Right lobe of liver (tissue), 6 donors: Measurements from ENCODE around the gene TBC1D23. TPM values are rescaled to one million over a fixed set of nuclear protein-coding genes. Genes with fewer than 3 reads are reported as not detected.

Experiments used
- ATAC-seq, 4 donors: fragments of 200-7000 bp; cut with Tn5 transposase; one replicate each; pipeline ENCODE4 v1.9.1; 2020; ENCODE audit warnings: mild to moderate bottlenecking in 4 of 4, moderate library complexity in 4 of 4
- DNase-seq, 3 donors: peaks; one replicate each; pipeline ENCODE4 v3.0.0-alpha.2; 2020
- H3K27ac ChIP-seq, 3 donors: fragments of 200-600 bp; one replicate each; pipeline ENCODE4 v1.8.0; 2022
- H3K27me3 ChIP-seq, 2 donors: fragments of 200-600 bp; one replicate each; pipeline ENCODE4 v1.8.0; 2022
- H3K36me3 ChIP-seq, 4 donors: fragments of 200-600 bp; sonication (generic) in 1 of 4; one replicate each; pipeline versions ENCODE4 v1.5.1 to v1.8.0; 2017 to 2022; ENCODE audit warnings: control low read depth in 1 of 4
- H3K4me1 ChIP-seq, 4 donors: fragments of 200-600 bp; sonication (generic) in 1 of 4; one replicate each; pipeline versions ENCODE4 v1.5.1 to v1.8.0; 2017 to 2022; ENCODE audit warnings: control low read depth in 1 of 4
- H3K4me3 ChIP-seq, 3 donors: fragments of 200-600 bp; one replicate each; pipeline ENCODE4 v1.8.0; 2022
- H3K9me3 ChIP-seq, 4 donors: fragments of 200-600 bp; sonication (generic) in 1 of 4; one replicate each; pipeline versions ENCODE4 v1.5.1 to v1.8.0; 2017 to 2022; ENCODE audit warnings: control low read depth in 1 of 4
- POLR2A ChIP-seq: fragments of 450-650 bp; IDR thresholded peaks from one replicate; pipeline ENCODE4 v1.6.1; 2017; ENCODE audit warnings: antibody characterized with exemption, mild to moderate bottlenecking
- WGBS: methylation state at CpG from one replicate; pipeline ENCODE4 v1.1.6; 2018; ENCODE audit warnings: low coverage, low lambda C conversion rate; ENCODE audit not compliant: insufficient coverage; ENCODE audit errors: missing lambda C conversion rate; 5-methylcytosine and 5-hydroxymethylcytosine counted together
- intact Hi-C, 2 donors: fragments of 100-400 bp; cut with DNase I; formaldehyde crosslinking; loops; one replicate each; pipeline versions ENCODE4 v1.11.2 to v1.14.1; 2022
- total RNA-seq, 6 experiments: library from RNA; depleted of rRNA in 2 of 6; stranded (reverse); fragments of >200 nt in 2 of 6; fragmentation: NEBNext Ultra II Directional in 3 of 6; extraction: Animal tissue kit (Norgen Biotek cat#: 25700) in 3 of 6; gene quantifications; one replicate each; pipeline versions ENCODE4 v1.1.0 to v1.2.4, GENCODE V29; 2016 to 2023
- TF ChIP-seq, protein P1 (sequence below), 4 donors: fragments of 200-600 bp in 3 of 4; fragments of 450-650 bp in 1 of 4; IDR thresholded peaks; one replicate each; pipeline versions ENCODE4 v1.5.1 to v1.8.0; 2016 to 2022; ENCODE audit warnings: antibody characterized with exemption in 4 of 4, mild to moderate bottlenecking in 2 of 4
- donor health status: DM: no; HTN: yes; CAD: no.
- donor health status: DM: no; HTN: no; CAD: no.
- donor health status: DM: no; HTN: no; CAD: no.
- donor health status: DM: no; HTN: yes; CAD: no.
- donor health status: DM: no; HTN: yes; CAD: no.

Gene TBC1D23
- total RNA-seq, 6 experiments from 2014 or later: 13.9 to 26.2 (median 21.5) TPM

DNA sequence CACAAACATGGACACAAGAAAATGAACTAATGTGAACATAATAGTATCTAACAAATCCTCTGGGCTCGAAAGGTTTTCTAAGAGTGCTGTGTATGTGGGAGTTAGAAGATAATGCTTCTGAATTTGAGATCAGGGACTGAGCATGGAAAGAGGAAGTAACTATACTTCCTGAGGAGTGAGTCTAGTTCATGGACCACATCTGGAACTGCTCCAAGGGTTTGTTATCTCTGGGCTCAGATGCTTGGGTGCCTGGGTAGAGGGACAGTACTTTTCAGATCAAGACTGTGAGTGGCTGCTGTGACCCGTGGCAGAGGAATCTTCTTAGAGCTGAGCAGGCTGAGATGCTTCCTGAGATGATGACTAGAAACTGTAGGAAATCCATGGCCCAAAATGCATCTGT is 28.5 kb downstream of the TBC1D23 start:
- Histone ChIP-seq H3K9me3 (no peaks in the 10 kb centered on the region), H3K36me3 (peaks cover 0 to 12% (median 2%) of the 10 kb centered on the region in 4 donors), H3K4me3 (no peak overlapping the region), H3K4me1 (no peaks in the 10 kb centered on the region), H3K27ac (no peak overlapping the region), H3K27me3 (no peaks in the 10 kb centered on the region)
- ATAC-seq (peak; percentile 27 to 45 (median 35)), DNase-seq (no peak)
- intact Hi-C loops: no loop called here
- TF ChIP-seq, protein P1, sequence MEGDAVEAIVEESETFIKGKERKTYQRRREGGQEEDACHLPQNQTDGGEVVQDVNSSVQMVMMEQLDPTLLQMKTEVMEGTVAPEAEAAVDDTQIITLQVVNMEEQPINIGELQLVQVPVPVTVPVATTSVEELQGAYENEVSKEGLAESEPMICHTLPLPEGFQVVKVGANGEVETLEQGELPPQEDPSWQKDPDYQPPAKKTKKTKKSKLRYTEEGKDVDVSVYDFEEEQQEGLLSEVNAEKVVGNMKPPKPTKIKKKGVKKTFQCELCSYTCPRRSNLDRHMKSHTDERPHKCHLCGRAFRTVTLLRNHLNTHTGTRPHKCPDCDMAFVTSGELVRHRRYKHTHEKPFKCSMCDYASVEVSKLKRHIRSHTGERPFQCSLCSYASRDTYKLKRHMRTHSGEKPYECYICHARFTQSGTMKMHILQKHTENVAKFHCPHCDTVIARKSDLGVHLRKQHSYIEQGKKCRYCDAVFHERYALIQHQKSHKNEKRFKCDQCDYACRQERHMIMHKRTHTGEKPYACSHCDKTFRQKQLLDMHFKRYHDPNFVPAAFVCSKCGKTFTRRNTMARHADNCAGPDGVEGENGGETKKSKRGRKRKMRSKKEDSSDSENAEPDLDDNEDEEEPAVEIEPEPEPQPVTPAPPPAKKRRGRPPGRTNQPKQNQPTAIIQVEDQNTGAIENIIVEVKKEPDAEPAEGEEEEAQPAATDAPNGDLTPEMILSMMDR (IDR thresholded peaks at IDR 0.05): no peak
- TF ChIP-seq POLR2A: no peak
- WGBS: 50% methylated on average over 2 of the region's 2 CpGs

GRCh38 chr3:100295089-100295488 is 34.3 kb downstream of the TBC1D23 start:
- H3K36me3 ChIP-seq: peaks cover 0 to 26% (median 8%) of the 10 kb centered on the region in 4 donors
- no peak overlapping the region for H3K4me3 ChIP-seq
- WGBS: 18% methylated on average over 1 of the region's 1 CpG
- intact Hi-C loops: no loop called here
- H3K27me3 ChIP-seq: no peaks in the 10 kb centered on the region
- TF ChIP-seq, protein P1 (IDR thresholded peaks at IDR 0.05): no peak
- TF ChIP-seq POLR2A: no peak
- H3K9me3 ChIP-seq: no peaks in the 10 kb centered on the region
- no peak overlapping the region for H3K27ac ChIP-seq
- H3K4me1 ChIP-seq: peaks cover 0 to 12% (median 0%) of the 10 kb centered on the region in 4 donors
- peak in 3 of 4 donors; percentile 65 to 76 (median 67) for ATAC-seq
- DNase-seq: no peak

DNA sequence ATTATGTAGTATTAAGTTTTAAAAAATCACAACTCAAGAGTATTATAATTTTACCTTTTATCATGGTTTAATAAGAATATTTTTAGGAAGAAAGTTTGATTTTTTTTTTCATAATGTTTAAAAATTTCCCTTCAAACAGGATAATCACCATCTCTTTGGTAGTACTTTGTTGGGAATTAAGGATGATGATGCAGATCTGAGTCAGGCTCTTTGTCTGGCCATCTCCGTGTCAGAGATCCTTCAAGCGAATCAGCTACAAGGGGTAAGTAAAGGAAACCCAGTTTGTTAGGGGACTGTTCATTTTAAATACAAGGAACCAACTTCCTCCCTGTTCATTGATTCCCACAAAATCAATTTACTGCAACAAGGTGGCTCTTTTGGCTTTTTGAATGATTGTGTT is 37.0 kb downstream of the TBC1D23 start:
- ATAC-seq (no peak), DNase-seq (no peak)
- H3K27me3 ChIP-seq: no peaks in the 10 kb centered on the region
- TF ChIP-seq POLR2A: no peak
- TF ChIP-seq, protein P1 (IDR thresholded peaks at IDR 0.05): no peak
- no peaks in the 10 kb centered on the region for H3K9me3 ChIP-seq
- intact Hi-C loops: no loop called here
- H3K4me1 ChIP-seq: peaks cover 0 to 12% (median 0%) of the 10 kb centered on the region in 4 donors
- no peak overlapping the region for H3K27ac ChIP-seq
- 92% methylated on average over 2 of the region's 2 CpGs for WGBS
- peaks cover 0 to 32% (median 7%) of the 10 kb centered on the region in 4 donors for H3K36me3 ChIP-seq
- H3K4me3 ChIP-seq: no peak overlapping the region

DNA sequence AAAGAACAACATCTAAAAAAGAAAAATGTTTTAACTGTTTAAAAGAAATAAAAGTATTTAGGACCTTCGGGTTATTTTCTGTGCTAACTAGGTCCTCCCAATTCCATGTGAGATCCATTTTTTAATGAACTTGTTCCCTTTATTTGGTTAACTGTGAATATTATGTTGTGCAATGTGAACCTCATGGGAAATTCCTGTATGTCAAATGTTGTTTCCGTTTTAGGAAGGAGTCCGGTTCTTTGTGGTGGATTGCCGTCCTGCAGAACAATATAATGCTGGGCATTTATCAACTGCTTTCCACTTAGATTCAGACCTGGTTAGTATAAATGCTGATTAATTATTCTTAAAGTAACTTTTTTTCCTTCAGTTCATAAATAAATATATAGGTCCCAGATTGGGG is 38.2 kb downstream of the TBC1D23 start:
- peaks cover 0 to 33% (median 7%) of the 10 kb centered on the region in 4 donors for H3K36me3 ChIP-seq
- H3K4me3 ChIP-seq: no peak overlapping the region
- H3K4me1 ChIP-seq: peaks cover 0 to 12% (median 0%) of the 10 kb centered on the region in 4 donors
- TF ChIP-seq POLR2A: no peak
- no peaks in the 10 kb centered on the region for H3K27me3 ChIP-seq
- 63% methylated on average over 4 of the region's 4 CpGs for WGBS
- H3K9me3 ChIP-seq: no peaks in the 10 kb centered on the region
- no peak overlapping the region for H3K27ac ChIP-seq
- intact Hi-C loops: no loop called here
- no peak for DNase-seq
- ATAC-seq: no peak

DNA sequence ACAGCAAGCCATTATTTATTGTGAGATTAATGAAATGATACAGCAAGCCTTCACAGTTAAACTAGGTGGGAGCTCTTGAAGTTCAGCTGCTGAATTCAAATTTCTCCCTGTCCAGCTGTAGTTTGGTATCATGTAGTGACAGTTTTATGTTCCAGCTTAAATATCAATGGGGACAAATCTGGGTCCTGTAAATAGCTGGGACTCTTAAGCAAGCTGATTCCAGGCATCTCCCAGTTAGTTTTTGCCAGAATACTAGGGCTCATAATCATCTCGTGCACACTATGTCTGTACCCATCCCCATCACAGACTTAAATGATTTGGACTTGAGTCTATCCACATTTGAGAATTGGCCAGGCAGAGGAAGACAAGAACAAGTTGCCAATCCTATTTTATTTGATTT is 45.9 kb downstream of the TBC1D23 start:
- no peak for ATAC-seq
- no peak overlapping the region for H3K4me3 ChIP-seq
- peaks cover 0 to 4% (median 0%) of the 10 kb centered on the region in 4 donors for H3K4me1 ChIP-seq
- no peak overlapping the region for H3K27ac ChIP-seq
- H3K27me3 ChIP-seq: no peaks in the 10 kb centered on the region
- DNase-seq: no peak
- no peaks in the 10 kb centered on the region for H3K9me3 ChIP-seq
- 100% methylated on average over 1 of the region's 1 CpG for WGBS
- H3K36me3 ChIP-seq: peaks cover 0 to 14% (median 9%) of the 10 kb centered on the region in 4 donors
- TF ChIP-seq, protein P1 (IDR thresholded peaks at IDR 0.05): no peak
- TF ChIP-seq POLR2A: no peak
- intact Hi-C loops: no loop called here
